K562 (cell line): ENCODE results near the gene IBA57. TPM values are rescaled to one million over a fixed set of nuclear protein-coding genes. Genes with fewer than 3 reads are reported as not detected.
A peak's percentile ranks its signal among the peaks of the same experiment; 100 is the strongest.

ENCODE experiments used
- ARID4B ChIP-seq: sonication (generic); formaldehyde crosslinking; IDR thresholded peaks from 2 replicates; pipeline ENCODE4 v1.8.0; 2022; ENCODE audit warnings: mild to moderate bottlenecking, missing genetic modification reagents
- CXXC5 ChIP-seq: fragments of 250-450 bp; sonication (Bioruptor Pico); IDR thresholded peaks from 2 replicates; pipeline ENCODE4 v1.8.0; 2022; ENCODE audit warnings: inconsistent platforms, mild to moderate bottlenecking, moderate library complexity
- GTF3C2 ChIP-seq: IDR thresholded peaks from 3 replicates; pipeline ENCODE4 v1.6.1; 2011; ENCODE audit warnings: borderline replicate concordance, mild to moderate bottlenecking, moderate library complexity; ENCODE audit not compliant: insufficient read length; ENCODE audit errors: extremely low read depth
- HLTF ChIP-seq: fragments of 450-650 bp; IDR thresholded peaks from 2 replicates; pipeline ENCODE4 v1.6.1; 2016
- IRF9 ChIP-seq: fragments of 450-650 bp; IDR thresholded peaks from 2 replicates; pipeline ENCODE4 v1.6.1; 2016; ENCODE audit warnings: missing biosample characterization, missing genetic modification characterization
- MAZ ChIP-seq, 2 experiments: fragments of 450-650 bp in 1 of 2; sonication (generic) in 1 of 2; formaldehyde crosslinking; IDR thresholded peaks in 1 of 2; conservative IDR thresholded peaks in 1 of 2; 2 replicates each; pipeline versions ENCODE4 v1.4.0 to v1.5.0; 2020; ENCODE audit warnings: mild to moderate bottlenecking in 1 of 2, missing genetic modification reagents in 1 of 2
- MCM7 ChIP-seq, 2 experiments: fragments of 450-650 bp; IDR thresholded peaks; 2 replicates each; pipeline ENCODE4 v1.6.1; 2016 to 2018
- NEUROD1 ChIP-seq: fragments of 150-350 bp; IDR thresholded peaks from 2 replicates; pipeline ENCODE4 v1.6.1; 2014; ENCODE audit warnings: borderline replicate concordance, low read length, low read depth; ENCODE audit not compliant: partially characterized antibody
- POLR2AphosphoS5 ChIP-seq: IDR thresholded peaks from 2 replicates; pipeline ENCODE4 v1.6.1; 2011; ENCODE audit warnings: mild to moderate bottlenecking, low read depth, low read length, moderate library complexity; ENCODE audit not compliant: control insufficient read depth, insufficient read depth
- PURB ChIP-seq: sonication (generic); formaldehyde crosslinking; IDR thresholded peaks from 2 replicates; pipeline ENCODE4 v1.9.0; 2021; ENCODE audit warnings: low read depth, mild to moderate bottlenecking, missing genetic modification reagents
- TAF15 ChIP-seq: fragments of 200-400 bp; formaldehyde crosslinking; IDR thresholded peaks from 2 replicates; pipeline ENCODE4 v1.6.1; 2017; ENCODE audit warnings: mild to moderate bottlenecking, low read depth, low read length, moderate library complexity
- TCF7L2 ChIP-seq: fragments of 150-350 bp; IDR thresholded peaks from 2 replicates; pipeline ENCODE4 v1.6.1; 2016; ENCODE audit warnings: low read depth, mild to moderate bottlenecking, low read length, moderate library complexity
- TRIM25 ChIP-seq: fragments of 450-650 bp; IDR thresholded peaks from 2 replicates; pipeline ENCODE4 v1.7.0; 2016; ENCODE audit warnings: borderline replicate concordance
- polyA plus RNA-seq, 8 experiments: library from polyadenylated mRNA; depleted of rRNA in 4 of 8; stranded (reverse) in 5 of 8; unstranded in 3 of 8; fragments of >200 nt; fragmentation: Nextera tagmentation in 2 of 8; fragmentation: Illumina TruSeq in 1 of 8; extraction: Ambion mirVana in 2 of 8; extraction: Trizol in 1 of 8; gene quantifications; 2 replicates each; pipeline versions ENCODE4 v1.2.1 to v1.2.3, GENCODE V29; 2011 to 2014; ENCODE audit warnings: inconsistent platforms in 1 of 8, missing spikeins in 1 of 8
- total RNA-seq, 7 experiments: library from RNA; depleted of rRNA in 6 of 7; stranded (reverse); fragments of >200 nt in 6 of 7; fragmentation: Illumina TruSeq in 2 of 7; extraction: Trizol in 2 of 7; gene quantifications; 2 replicates each; pipeline versions ENCODE4 v1.2.1 to v1.2.3, GENCODE V29; 2011 to 2021; ENCODE audit warnings: low replicate concordance in 1 of 7

The IBA57 gene
- total and polyA plus RNA-seq, 9 of the 15 experiments (the other 6 are each of a cell fraction or from before 2014, with no cell fraction given), result 0.77 to 15.5 (median 2.7) TPM

- TF ChIP-seq ARID4B (CRISPR knock-in tag) (peak; percentile 73), IRF9 (no peak), TRIM25 (no peak), MAZ (CRISPR knock-in tag; conservative IDR thresholded peaks at IDR 0.05 in 1 of 2, IDR thresholded peaks at IDR 0.05 in 1 of 2) (peak; percentile 65 to 72; a peak in 2 of 4 replicates), TAF15 (0 out of 2 replicates have a peak, but pooled peaks have one; percentile 26), HLTF (peak; percentile 84), POLR2AphosphoS5 (peak; percentile 95), TCF7L2 (no peak), NEUROD1 (peak; percentile 23), PURB (CRISPR knock-in tag) (no peak), MCM7 (IDR thresholded peaks at IDR 0.05) (no peak), CXXC5 (peak; percentile 96), GTF3C2 (no peak)
These were observed 19.9 kb upstream of the IBA57 start (continued) for GRCh38 chr1:228145463-228146416.
